ENCODE data around the gene MAMDC4. TPM values are rescaled to one million over a fixed set of nuclear protein-coding genes. Genes with fewer than 3 reads are reported as not detected.
A peak's percentile ranks its signal among the peaks of the same experiment; 100 is the strongest.
"Not testable (repeated sequence)": the region's sequence is repeated elsewhere in the genome, so short reads cannot be mapped to it uniquely, and the experiment has no call there.

The MAMDC4 gene
- total RNA-seq: 1 to 10 TPM; 3.4 TPM
- 5.6 to 8.3 reads per million in 2 donors for total RNA-seq

DNA sequence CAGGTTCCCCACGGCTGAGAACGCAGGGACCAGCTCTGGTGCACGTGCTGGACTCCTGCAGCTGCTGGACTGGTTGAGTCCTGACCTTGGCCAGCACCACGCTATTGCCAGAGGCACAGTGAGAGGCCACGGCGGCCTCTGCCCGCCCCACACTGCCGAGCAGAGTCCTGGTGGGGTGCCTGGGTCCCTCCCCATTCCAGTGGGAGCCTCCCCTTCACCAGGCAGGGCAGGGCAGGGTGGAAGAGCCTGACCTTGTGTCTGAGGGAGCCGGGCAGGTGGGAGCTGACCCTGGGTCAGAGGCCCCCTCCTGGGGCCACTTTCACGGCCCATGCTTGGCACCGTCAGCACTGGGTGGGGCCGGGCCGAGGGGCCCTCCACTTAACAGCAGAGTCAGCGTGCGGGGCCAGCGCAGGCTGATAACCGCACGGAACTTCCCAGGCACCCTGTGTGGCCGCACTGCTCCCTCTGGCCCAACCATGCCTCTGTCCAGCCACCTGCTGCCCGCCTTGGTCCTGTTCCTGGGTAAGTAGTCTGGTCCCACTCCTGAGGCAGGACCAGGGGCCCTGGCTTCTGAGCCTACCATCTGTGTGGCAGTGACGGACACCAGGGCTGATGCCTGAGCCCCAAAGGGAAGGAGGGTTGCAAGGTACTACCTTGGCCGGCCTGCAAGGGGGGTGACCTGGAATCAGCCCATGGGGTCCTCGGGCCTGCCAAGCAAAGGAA is at the start of gene MAMDC4:
TSS of gene MAMDC4 (plus strand) at position 406 of the 723 bp plus-strand sequence. CDS start at position 477, 71 bp downstream.
- Mint-ChIP-seq H3K4me3 (peak within 1 kb of the TSS; percentile 7), H3K36me3 (ENCODE audit: low read depth) (no peaks in the 10 kb centered on the region), H3K27ac (no peak within 1 kb of the TSS), H3K4me1 (peaks cover 15% of the 10 kb centered on the region), H3K27me3 (peaks cover 7% of the 10 kb centered on the region)
- no peak for ATAC-seq
- DNase-seq: no peak
- no peaks in the 10 kb centered on the region for H3K9me3 ChIP-seq (ENCODE audit: control insufficient read depth, low read length, poor library complexity, severe bottlenecking)

DNA sequence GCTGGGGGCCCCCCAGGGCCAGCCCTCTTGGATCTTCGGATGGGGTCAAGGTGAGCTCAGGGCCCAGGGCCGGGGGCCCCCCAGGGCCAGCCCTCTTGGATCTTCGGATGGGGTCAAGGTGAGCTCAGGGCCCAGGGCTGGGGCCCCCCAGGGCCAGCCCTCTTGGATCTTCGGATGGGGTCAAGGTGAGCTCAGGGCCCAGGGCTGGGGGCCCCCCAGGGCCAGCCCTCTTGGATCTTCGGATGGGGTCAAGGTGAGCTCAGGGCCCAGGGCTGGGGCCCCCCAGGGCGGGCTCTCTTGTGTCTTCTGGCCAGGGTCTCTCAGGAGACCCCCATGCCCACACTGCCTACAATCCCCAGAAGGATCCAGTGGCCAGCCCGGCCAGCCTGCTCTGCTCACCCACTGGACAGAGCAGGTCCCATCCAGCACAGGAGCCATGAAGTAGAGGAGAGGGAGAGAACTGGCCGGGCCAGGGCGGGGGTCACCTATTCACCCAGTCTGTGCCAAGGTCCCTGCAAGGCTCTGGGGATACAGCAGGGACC is 49.1 kb upstream of the MAMDC4 start:
- H3K4me3 Mint-ChIP-seq; ATAC-seq; H3K9me3 ChIP-seq (ENCODE audit: control insufficient read depth, low read length, poor library complexity, severe bottlenecking); H3K27ac Mint-ChIP-seq; H3K27me3 Mint-ChIP-seq; DNase-seq; H3K36me3 Mint-ChIP-seq (ENCODE audit: low read depth): not testable (repeated sequence)
- peaks cover 10% of the 10 kb centered on the region for H3K4me1 Mint-ChIP-seq

DNA sequence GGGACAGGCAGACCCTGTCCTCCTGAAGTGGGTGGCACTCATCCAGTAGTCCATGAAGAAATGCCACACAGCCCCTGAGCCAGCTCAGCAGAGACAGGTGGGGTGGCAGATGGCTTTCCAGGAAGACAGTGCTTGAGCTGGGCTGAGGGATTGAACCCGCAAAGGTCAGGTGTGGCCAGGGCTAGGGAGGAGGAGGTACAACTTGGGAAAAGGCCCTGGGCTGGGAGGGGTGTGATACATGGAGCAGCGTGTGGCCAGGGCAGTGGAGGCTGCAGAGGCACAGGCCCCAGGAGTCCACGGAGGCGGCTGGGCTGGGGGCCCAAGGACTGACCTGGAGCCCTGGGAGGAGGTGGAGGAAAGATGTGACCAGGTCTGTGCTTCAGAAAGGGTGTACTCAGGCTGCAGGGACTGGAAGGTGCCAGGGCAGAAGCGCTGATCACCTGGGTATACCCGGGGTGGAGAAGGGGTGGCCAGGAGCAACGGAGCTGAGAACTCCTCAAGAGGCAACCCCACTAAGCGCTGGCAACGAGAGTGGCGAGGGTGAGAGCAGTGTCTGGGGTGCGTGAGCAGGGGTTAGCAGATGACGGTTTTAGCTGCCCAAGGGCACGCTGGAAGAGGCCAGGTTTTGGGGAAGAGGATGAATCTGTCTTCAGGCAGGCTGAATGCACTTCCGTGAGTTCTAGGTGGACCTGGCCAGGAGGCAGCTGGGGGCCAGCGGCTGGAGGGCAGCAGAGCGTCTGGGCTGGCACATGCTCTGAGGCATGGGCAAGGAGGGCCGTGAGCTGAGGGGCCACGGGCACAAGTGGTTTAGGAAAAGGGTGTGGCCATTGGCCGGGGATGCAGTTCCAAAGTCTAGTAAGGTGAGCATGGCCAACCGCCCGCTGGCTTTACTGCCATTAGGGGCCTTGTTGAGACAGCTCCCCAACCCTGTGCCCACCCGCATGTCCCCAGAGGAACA is 48.3 kb upstream of the MAMDC4 start:
- no peak overlapping the region for H3K27ac Mint-ChIP-seq
- H3K27me3 Mint-ChIP-seq: no peaks in the 10 kb centered on the region
- ATAC-seq (no peak), DNase-seq (no peak)
- no peaks in the 10 kb centered on the region for H3K9me3 ChIP-seq (ENCODE audit: control insufficient read depth, low read length, poor library complexity, severe bottlenecking)
- H3K4me3 Mint-ChIP-seq: peak overlapping the region; percentile 45
- H3K36me3 Mint-ChIP-seq (ENCODE audit: low read depth): peaks cover 2% of the 10 kb centered on the region
- peaks cover 10% of the 10 kb centered on the region for H3K4me1 Mint-ChIP-seq

DNA sequence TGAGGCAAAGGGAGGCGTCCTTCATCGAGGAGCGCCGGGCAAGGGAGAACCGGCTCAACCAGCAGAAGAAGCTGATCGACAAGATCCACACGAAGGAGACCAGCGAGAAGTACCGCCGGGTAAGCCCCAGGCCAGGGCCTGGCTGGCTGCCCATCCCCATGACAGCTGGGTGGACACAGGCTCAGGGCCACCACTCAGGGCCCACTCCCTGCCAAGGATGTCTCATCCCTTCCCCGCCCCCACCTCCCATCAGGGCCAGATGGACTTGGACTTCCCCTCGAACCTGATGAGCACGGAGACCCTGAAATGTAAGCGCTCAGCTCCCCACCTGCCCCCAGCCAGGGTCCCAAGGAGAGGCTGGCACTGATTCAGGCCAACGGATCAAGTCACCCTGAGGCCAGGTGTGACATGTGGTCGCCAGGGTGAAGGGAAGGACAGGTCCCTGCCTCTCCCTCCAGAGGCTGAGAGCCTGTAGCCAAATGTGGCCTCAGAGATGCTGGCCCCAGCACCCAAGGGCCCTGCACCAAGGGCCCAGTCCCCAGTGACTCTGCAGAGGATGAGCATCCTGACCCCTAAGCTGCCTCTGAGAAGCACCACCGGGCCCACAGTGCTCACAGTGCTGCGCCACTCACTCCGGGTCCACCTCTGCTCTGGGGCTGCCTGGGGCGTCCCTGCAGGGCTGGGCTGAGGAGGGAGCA is 47.5 kb upstream of the MAMDC4 start:
- Mint-ChIP-seq H3K36me3 (ENCODE audit: low read depth) (peaks cover 2% of the 10 kb centered on the region), H3K27me3 (no peaks in the 10 kb centered on the region), H3K4me1 (peaks cover 14% of the 10 kb centered on the region), H3K27ac (no peak overlapping the region), H3K4me3 (no peak overlapping the region)
- no peak for ATAC-seq
- no peaks in the 10 kb centered on the region for H3K9me3 ChIP-seq (ENCODE audit: control insufficient read depth, low read length, poor library complexity, severe bottlenecking)
- no peak for DNase-seq

DNA sequence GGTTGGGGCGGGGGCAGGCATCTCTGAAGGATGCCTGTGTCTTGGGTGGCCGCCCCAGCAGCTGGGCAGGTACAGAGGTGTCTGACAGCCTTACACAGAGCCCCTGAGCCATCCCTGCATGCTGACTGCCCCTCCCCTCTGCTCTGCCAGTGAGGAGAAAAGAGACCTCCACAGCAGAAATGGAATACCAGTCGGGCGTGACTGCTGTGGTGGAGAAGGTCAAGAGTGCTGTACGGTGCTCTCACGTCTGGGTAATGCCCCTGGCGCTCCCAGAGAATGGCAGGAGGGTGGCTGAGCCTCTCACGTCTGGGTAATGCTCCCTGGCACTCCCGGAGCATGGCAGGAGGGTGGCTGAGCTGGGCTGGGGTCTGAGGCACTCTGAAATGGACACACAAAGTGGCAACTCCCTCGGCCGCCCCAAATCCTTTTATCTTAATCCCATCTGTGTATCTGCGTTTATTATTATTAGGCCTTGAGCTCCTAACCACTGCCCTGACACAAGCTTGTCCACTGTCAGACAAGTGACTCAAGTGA is 46.9 kb upstream of the MAMDC4 start:
- no peak overlapping the region for H3K27ac Mint-ChIP-seq
- peak overlapping the region; percentile 55 for H3K4me3 Mint-ChIP-seq
- H3K36me3 Mint-ChIP-seq (ENCODE audit: low read depth): peaks cover 2% of the 10 kb centered on the region
- DNase-seq (no peak), ATAC-seq (no peak)
- peaks cover 12% of the 10 kb centered on the region for H3K4me1 Mint-ChIP-seq
- no peaks in the 10 kb centered on the region for H3K27me3 Mint-ChIP-seq
- no peaks in the 10 kb centered on the region for H3K9me3 ChIP-seq (ENCODE audit: control insufficient read depth, low read length, poor library complexity, severe bottlenecking)

DNA sequence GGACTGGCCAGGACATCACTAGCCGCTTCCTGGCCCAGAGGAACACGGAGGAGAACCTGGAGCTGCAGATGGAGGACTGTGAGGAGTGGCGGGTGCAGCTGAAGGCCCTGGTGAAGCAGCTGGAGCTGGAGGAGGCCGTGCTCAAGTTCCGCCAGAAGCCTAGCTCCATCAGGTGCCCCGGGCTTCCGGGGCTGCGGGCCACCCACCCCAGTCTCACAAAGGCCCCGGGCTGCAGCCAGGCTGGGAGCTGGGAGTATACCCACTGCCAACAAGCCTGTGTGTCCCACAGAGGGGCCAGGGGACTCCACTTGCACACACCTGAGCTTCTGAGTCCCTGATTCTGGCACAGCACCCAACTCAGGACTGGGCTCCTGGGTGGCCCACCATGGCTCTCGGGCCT is 46.1 kb upstream of the MAMDC4 start:
- ATAC-seq: no peak

DNA sequence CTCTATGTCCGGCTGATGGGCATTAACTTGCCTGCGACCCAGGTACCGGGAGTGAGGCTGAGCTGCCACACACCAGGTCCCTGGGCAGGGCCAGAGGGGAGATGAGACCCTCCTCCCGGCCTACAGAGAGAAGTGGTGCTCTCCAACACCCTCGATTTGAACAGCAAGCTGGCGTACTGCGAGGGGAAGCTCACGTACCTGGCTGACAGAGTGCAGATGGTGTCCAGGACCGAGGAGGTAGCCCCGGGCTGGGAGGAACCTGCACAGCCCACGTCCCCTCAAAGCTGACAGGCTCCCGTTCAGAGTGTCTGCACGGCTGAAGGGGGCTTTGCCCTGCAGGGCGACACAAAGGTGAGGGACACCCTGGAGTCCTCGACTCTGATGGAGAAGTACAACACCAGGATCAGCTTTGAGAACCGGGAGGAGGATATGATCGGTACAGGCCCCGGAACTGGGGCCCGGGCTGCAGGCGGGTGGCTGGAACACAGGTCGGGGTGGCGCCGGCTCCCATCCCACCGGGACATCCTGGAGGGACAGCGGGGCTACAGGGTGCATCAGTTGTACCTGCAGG is 45.4 kb upstream of the MAMDC4 start:
- H3K36me3 Mint-ChIP-seq (ENCODE audit: low read depth): peaks cover 2% of the 10 kb centered on the region
- peaks cover 10% of the 10 kb centered on the region for H3K4me1 Mint-ChIP-seq
- peak overlapping the region; percentile 90 for H3K4me3 Mint-ChIP-seq
- DNase-seq: no peak
- no peak for ATAC-seq
- no peaks in the 10 kb centered on the region for H3K27me3 Mint-ChIP-seq
- H3K9me3 ChIP-seq (ENCODE audit: control insufficient read depth, low read length, poor library complexity, severe bottlenecking): no peaks in the 10 kb centered on the region
- H3K27ac Mint-ChIP-seq: peak overlapping the region; percentile 78

More for the DNA sequence above, 46.1 kb upstream of the MAMDC4 start:
- Mint-ChIP-seq H3K36me3 (ENCODE audit: low read depth) (peaks cover 2% of the 10 kb centered on the region), H3K4me1 (peaks cover 12% of the 10 kb centered on the region), H3K27me3 (no peaks in the 10 kb centered on the region), H3K27ac (no peak overlapping the region), H3K4me3 (peak overlapping the region; percentile 90)
- H3K9me3 ChIP-seq (ENCODE audit: control insufficient read depth, low read length, poor library complexity, severe bottlenecking): no peaks in the 10 kb centered on the region
- DNase-seq: no peak

DNA sequence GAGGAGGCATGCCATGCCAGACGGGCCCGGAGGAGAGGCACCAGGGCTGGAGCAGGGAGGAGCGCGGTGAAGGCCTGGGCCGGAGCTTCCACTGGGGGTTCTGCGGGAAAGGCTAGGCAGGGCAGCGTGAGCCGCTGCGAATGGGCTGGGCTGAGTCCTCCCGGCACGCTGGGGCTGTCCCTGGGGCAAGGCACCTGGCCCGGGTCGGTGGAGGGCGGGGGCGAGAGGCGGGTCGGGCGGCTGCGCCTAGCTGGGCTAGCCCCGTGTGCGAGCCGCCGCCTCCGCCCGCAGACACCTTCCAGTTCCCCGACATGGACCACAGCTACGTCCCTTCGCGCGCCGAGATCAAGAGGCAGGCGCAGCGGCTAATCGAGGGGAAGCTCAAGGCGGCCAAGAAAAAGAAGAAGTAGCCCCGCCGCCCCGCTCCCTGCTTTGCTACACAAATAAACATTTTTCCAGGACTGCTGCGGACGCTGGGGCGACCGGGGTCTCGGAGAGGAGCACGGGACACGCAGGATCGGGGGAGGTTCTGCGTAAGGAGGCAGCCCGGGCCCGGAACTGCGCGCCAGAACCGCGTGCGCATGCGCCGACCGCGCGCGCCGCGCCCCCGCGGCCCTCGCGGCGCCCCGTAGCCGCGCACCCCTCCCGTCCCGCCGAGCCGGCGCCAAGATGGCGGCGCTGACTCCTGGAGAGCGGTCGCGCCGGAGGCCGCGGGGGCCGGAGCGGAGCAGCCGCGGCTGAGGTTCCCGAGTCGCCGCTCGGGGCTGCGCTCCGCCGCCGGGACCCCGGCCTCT is 44.7 kb upstream of the MAMDC4 start, which contains the start of gene RABL6:
TSS of gene RABL6 (plus strand) at position 668 of the 794 bp plus-strand sequence. CDS start 249 bp downstream, outside the sequence.
- Mint-ChIP-seq H3K4me1 (peaks cover 10% of the 10 kb centered on the region), H3K4me3 (peak within 1 kb of the TSS; percentile 90), H3K27me3 (no peaks in the 10 kb centered on the region), H3K36me3 (ENCODE audit: low read depth) (peaks cover 2% of the 10 kb centered on the region), H3K27ac (peak within 1 kb of the TSS; percentile 83)
- no peaks in the 10 kb centered on the region for H3K9me3 ChIP-seq (ENCODE audit: control insufficient read depth, low read length, poor library complexity, severe bottlenecking)
- peak; percentile 91 for ATAC-seq
- peak; percentile 78 to 83 (median 82) for DNase-seq

DNA sequence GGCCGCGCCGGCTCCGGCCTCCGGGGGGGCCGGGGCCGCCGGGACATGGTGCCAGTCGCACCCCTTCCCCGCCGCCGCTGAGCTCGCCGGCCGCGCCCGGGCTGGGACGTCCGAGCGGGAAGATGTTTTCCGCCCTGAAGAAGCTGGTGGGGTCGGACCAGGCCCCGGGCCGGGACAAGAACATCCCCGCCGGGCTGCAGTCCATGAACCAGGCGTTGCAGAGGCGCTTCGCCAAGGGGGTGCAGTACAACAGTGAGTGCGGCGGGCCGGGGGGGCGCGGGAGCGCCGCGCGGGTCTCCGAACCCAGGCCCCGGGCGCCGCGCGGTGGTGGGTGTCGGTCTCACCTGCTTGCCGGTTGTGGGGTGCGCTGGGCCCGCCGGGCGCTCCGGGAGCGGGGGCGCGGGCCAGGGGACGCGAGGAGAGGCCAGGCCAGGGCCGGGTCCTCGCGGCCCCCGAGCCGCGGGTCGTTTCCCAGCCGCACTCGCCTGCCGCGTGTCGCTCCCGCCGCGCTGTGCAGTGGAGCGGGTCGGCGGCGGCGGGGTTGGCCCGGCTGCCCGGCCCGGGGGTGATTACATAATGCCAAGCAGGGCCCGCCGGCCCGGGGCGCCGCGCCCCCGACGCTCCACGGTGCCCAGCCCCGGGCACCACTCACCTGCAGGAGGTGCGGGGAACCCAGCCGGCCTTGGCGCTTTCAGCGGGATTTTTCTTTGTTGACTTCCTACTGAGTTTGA is 43.9 kb upstream of the MAMDC4 start:
- Mint-ChIP-seq H3K27me3 (no peaks in the 10 kb centered on the region), H3K4me1 (peaks cover 17% of the 10 kb centered on the region), H3K36me3 (ENCODE audit: low read depth) (peaks cover 2% of the 10 kb centered on the region), H3K4me3 (peak overlapping the region; percentile 90), H3K27ac (peak overlapping the region; percentile 83)
- peak; percentile 53 for ATAC-seq
- H3K9me3 ChIP-seq (ENCODE audit: control insufficient read depth, low read length, poor library complexity, severe bottlenecking): no peaks in the 10 kb centered on the region
- peak; percentile 39 to 40 (median 39) for DNase-seq

DNA sequence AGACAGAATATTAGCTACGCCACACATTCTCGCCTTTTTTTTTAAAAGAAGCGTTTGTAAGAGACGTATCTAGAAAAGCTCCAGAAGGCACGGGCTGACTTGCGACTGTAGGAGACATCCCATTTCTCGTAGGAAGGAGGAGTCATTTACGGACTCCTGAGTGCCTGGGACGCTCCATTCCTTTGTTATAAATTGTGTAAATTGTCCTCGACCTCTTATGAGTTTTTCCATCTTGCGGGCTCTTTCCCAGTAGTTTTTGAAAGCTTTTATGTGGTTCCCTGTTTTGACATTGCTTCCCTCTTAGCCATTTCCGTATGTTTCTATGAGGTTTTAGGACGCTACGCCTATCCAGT is 43.4 kb upstream of the MAMDC4 start:
- Mint-ChIP-seq H3K27me3 (no peaks in the 10 kb centered on the region), H3K36me3 (ENCODE audit: low read depth) (no peaks in the 10 kb centered on the region), H3K4me3 (peak overlapping the region; percentile 87), H3K4me1 (peaks cover 16% of the 10 kb centered on the region), H3K27ac (peak overlapping the region; percentile 83)
- ATAC-seq: no peak
- no peaks in the 10 kb centered on the region for H3K9me3 ChIP-seq (ENCODE audit: control insufficient read depth, low read length, poor library complexity, severe bottlenecking)
- DNase-seq: no peak

DNA sequence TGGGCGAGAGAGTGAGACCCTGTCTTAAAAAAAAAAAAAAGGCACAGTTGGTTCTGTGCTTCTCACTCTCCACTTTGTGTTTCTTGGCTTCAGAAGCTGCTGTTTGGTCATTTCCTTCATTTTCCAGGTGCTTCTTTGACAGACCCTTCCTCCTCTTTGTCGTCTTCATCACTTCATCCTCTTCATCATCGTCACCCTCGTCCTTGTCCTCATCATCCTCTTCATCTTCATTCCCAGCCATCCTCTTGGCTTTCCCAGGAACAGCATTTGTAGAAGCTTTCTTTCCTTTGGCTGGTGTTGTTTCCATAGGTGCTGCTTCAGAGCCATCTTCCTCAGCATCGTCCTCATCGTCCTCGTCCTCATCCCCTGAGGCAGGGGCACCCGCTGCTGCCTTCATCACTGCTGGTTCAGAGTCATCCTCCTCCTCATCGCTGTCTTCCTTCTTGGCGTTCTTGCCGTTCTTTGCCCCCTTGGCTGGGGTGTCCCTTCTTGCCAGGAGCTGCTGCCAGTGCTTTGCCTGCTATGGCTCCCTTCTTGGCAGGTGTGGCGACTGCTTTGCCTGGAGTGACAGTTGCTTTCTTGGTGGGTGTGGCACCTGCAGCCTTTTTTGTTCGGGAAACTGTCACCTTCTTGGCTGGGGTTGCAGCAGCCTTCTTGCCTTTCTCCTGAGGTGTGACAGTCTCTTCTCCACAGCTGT is 37.3 kb upstream of the MAMDC4 start:
- H3K27ac Mint-ChIP-seq: peak overlapping the region; percentile 34

More for the DNA sequence above, 37.3 kb upstream of the MAMDC4 start:
- Mint-ChIP-seq H3K4me1 (peaks cover 24% of the 10 kb centered on the region), H3K27me3 (no peaks in the 10 kb centered on the region), H3K36me3 (ENCODE audit: low read depth) (peaks cover 5% of the 10 kb centered on the region), H3K4me3 (no peak overlapping the region)
- no peak for DNase-seq
- ATAC-seq: no peak
- H3K9me3 ChIP-seq (ENCODE audit: control insufficient read depth, low read length, poor library complexity, severe bottlenecking): no peaks in the 10 kb centered on the region

All from T-helper 17 cell (primary cell).